ENCODE measurements around the gene ZNF689.

DNA sequence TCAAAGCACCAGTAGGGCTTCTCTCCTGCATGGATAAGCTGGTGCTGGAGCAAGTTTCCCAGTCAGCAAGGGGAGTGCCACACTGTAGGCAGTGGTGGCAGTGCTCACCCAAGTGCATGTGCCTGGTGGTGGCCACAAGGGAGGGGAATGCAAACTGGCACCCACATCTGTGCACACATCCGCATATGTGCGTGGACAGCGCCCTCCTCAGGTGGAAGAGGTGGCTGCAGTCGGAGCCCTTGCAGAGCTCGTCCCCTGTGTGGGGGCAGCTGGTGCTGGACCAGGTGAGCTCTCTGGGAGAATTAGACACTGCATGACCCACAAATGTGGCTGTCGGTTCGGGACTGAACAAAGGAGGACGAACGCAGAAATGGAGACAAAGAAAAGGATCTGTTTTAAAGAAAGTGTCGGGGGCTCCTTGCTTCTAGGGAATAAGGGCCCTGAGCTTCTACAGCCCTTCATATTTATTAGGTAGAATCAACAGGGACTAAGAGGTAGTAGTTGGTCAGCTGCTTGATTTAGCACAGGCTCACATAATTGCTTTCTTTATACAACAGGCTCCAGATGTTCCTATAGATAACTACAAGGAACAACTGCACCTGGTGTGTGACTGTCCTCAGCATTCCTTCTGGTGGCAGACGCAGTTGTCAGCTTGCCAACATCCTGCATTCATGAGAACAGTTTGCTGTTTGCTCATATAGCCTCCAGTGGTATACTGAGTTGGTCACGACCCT, 5.3 kb upstream of the ZNF689 start:
- TF ChIP-seq, protein P1, sequence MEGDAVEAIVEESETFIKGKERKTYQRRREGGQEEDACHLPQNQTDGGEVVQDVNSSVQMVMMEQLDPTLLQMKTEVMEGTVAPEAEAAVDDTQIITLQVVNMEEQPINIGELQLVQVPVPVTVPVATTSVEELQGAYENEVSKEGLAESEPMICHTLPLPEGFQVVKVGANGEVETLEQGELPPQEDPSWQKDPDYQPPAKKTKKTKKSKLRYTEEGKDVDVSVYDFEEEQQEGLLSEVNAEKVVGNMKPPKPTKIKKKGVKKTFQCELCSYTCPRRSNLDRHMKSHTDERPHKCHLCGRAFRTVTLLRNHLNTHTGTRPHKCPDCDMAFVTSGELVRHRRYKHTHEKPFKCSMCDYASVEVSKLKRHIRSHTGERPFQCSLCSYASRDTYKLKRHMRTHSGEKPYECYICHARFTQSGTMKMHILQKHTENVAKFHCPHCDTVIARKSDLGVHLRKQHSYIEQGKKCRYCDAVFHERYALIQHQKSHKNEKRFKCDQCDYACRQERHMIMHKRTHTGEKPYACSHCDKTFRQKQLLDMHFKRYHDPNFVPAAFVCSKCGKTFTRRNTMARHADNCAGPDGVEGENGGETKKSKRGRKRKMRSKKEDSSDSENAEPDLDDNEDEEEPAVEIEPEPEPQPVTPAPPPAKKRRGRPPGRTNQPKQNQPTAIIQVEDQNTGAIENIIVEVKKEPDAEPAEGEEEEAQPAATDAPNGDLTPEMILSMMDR (conservative IDR thresholded peaks at IDR 0.05 in 1 of 2, IDR thresholded peaks at IDR 0.05 in 1 of 2; ENCODE audit: low read depth in 1 of 2, low read length in 2 of 2), result peak; percentile 25 to 62
- no peak for TF ChIP-seq EZH2 (IDR thresholded peaks at IDR 0.05; ENCODE audit: low read length, missing control alignments)

Measured in fibroblast of lung (primary cell).